GM23338 (cell line): ENCODE results near the gene IL1F10.

Source experiments
- CREB1 ChIP-seq: fragments of 250-450 bp; sonication (Bioruptor Pico); IDR thresholded peaks from 2 replicates; pipeline ENCODE4 v1.5.0; 2020; ENCODE audit warnings: low read depth, mild to moderate bottlenecking, moderate library complexity
- CTCF ChIP-seq, 2 experiments: fragments of 200-600 bp in 1 of 2; sonication (generic) in 1 of 2; conservative IDR thresholded peaks; 2 replicates each; pipeline versions ENCODE4 v1.5.1 to v1.6.1; 2016 to 2017; ENCODE audit warnings: antibody characterized with exemption in 2 of 2, low read depth in 2 of 2, mild to moderate bottlenecking in 2 of 2, moderate library complexity in 1 of 2
- EZH2 ChIP-seq: fragments of 200-600 bp; sonication (generic); IDR thresholded peaks from one replicate; pipeline ENCODE4 v1.8.0; 2017; ENCODE audit warnings: antibody characterized with exemption, mild to moderate bottlenecking, low read depth; ENCODE audit not compliant: unreplicated experiment
- EZH2phosphoT487 ChIP-seq: fragments of 200-600 bp; sonication (generic); IDR thresholded peaks from one replicate; pipeline ENCODE4 v1.8.1; 2018; ENCODE audit warnings: antibody characterized with exemption; ENCODE audit not compliant: unreplicated experiment
- POLR2AphosphoS5 ChIP-seq: IDR thresholded peaks from 2 replicates; pipeline ENCODE4 v1.6.1; 2016; ENCODE audit warnings: antibody characterized with exemption, low read depth
- REST ChIP-seq: IDR thresholded peaks from one replicate; pipeline ENCODE4 v1.6.1; 2018; ENCODE audit warnings: antibody characterized with exemption; ENCODE audit not compliant: unreplicated experiment
- ZNF114 ChIP-seq: fragments of 250-450 bp; sonication (Bioruptor Pico); IDR thresholded peaks from 2 replicates; pipeline ENCODE4 v1.5.0; 2020; ENCODE audit warnings: mild to moderate bottlenecking, moderate library complexity

GRCh38 chr2:113070606-113070975 is 2.8 kb downstream of the IL1F10 start:
- TF ChIP-seq CTCF (conservative IDR thresholded peaks at IDR 0.05; ENCODE audit: low read depth in 2 of 2), result no peak
- TF ChIP-seq EZH2, result no peak
- TF ChIP-seq EZH2phosphoT487, result no peak
- TF ChIP-seq CREB1 (CRISPR knock-in tag), result no peak
- no peak for TF ChIP-seq REST
- TF ChIP-seq POLR2AphosphoS5, result no peak
- TF ChIP-seq ZNF114 (CRISPR knock-in tag), result no peak
